ENCODE data around the gene AK9. TPM values are rescaled to one million over a fixed set of nuclear protein-coding genes. Genes with fewer than 3 reads are reported as not detected.

The AK9 gene
- total RNA-seq, 4 donors from 2014 or later = 3.9 to 8.2 (median 7.1) TPM

DNA sequence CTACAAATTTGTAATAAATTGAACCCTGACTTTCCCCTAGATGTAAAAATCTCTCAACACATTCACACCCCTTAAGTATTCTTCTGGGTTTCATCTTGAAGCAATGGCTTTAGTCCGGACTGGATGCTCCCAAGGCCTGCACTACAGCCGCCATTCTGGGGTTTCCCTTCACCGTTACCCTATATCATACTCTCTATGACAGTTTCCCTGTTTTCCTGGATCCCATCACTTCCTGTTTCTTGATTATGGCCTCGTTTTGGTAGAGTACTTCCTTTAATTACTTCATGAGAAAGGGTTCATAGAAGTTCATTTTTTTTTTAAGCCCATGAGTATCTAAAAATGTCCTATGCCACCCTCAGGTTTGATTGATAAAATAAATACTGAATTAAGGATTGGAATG is 11.8 kb upstream of the AK9 start:
- Histone ChIP-seq H3K36me3 (no peaks in the 10 kb centered on the region), H3K4me3 (no peak overlapping the region), H3K27ac (no peak overlapping the region), H3K9me3 (no peaks in the 10 kb centered on the region), H3K27me3 (no peaks in the 10 kb centered on the region), H3K4me1 (peaks cover 3 to 9% of the 10 kb centered on the region in 2 donors)
- ATAC-seq (no peak), DNase-seq (no peak)
- in situ Hi-C loops (cut with MboI; ENCODE audit: low sequenced_read_pairs in 4 of 4) = loop anchor here (5.0 to 25.0 kb wide), 5 partner anchors 332 to 692 kb away; no protein-coding TSS in a partner anchor
- intact Hi-C loops (cut with DNase I; ENCODE audit: low total_unique reads) = loop anchor here (10.0 kb wide), 1 partner anchor 692 kb away; no protein-coding TSS in a partner anchor
- TF ChIP-seq, protein P1, sequence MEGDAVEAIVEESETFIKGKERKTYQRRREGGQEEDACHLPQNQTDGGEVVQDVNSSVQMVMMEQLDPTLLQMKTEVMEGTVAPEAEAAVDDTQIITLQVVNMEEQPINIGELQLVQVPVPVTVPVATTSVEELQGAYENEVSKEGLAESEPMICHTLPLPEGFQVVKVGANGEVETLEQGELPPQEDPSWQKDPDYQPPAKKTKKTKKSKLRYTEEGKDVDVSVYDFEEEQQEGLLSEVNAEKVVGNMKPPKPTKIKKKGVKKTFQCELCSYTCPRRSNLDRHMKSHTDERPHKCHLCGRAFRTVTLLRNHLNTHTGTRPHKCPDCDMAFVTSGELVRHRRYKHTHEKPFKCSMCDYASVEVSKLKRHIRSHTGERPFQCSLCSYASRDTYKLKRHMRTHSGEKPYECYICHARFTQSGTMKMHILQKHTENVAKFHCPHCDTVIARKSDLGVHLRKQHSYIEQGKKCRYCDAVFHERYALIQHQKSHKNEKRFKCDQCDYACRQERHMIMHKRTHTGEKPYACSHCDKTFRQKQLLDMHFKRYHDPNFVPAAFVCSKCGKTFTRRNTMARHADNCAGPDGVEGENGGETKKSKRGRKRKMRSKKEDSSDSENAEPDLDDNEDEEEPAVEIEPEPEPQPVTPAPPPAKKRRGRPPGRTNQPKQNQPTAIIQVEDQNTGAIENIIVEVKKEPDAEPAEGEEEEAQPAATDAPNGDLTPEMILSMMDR (IDR thresholded peaks at IDR 0.05 in 4 of 5, conservative IDR thresholded peaks at IDR 0.05 in 1 of 5) = no peak
- TF ChIP-seq POLR2A (IDR thresholded peaks at IDR 0.05) = no peak

DNA sequence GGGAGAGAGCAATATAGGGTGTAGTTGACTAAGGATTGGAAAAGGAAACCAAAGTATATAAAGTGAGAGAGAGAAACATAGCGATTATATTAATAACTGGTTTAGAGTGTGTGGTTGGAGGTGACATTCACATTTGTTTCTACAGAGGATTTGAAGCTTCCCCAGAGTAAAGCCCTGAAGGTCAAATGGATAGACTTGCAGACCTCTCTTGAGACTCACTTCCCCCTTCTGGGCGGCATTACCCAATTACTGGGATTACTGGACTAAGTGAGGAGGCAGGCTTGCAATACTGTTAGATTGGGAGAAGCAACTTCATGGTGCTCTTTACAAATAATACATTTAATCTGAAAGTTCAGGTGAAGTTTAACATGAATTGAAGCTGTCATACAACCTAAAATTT is 10.8 kb upstream of the AK9 start:
- Histone ChIP-seq H3K27me3 (no peaks in the 10 kb centered on the region), H3K9me3 (no peaks in the 10 kb centered on the region), H3K4me1 (peaks cover 3 to 8% of the 10 kb centered on the region in 2 donors), H3K27ac (no peak overlapping the region), H3K36me3 (no peaks in the 10 kb centered on the region), H3K4me3 (no peak overlapping the region)
- no peak for DNase-seq
- TF ChIP-seq, protein P1 (IDR thresholded peaks at IDR 0.05 in 4 of 5, conservative IDR thresholded peaks at IDR 0.05 in 1 of 5) = no peak
- no peak for TF ChIP-seq POLR2A (IDR thresholded peaks at IDR 0.05)
- in situ Hi-C loops (cut with MboI; ENCODE audit: low sequenced_read_pairs in 4 of 4) (loop anchor here (5.0 to 25.0 kb wide), 5 partner anchors 333 to 693 kb away; no protein-coding TSS in a partner anchor), intact Hi-C loops (cut with DNase I; ENCODE audit: low total_unique reads) (loop anchor here (10.0 kb wide), 1 partner anchor 693 kb away; no protein-coding TSS in a partner anchor)
- ATAC-seq = no peak

DNA sequence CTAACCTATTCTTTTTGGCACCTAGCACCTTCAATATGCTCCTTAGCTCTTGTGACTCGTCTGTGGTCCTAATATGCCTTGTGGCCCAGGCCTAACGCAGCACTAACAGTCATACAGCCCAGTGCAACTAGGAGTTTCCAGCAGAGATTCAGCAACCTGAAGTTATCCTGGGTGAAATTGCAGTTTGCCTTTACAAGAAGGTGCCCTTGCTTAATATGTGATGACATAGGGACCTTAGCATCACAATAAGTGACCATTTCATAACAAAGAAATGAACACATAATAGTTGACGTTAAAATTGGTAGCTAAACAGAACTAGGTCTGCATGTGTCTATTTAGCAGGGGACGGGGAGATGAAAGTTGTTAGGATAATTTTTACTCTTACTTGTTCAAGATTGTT is 10.2 kb upstream of the AK9 start:
- no peak for TF ChIP-seq POLR2A (IDR thresholded peaks at IDR 0.05)
- TF ChIP-seq, protein P1 (IDR thresholded peaks at IDR 0.05 in 4 of 5, conservative IDR thresholded peaks at IDR 0.05 in 1 of 5) = no peak
- intact Hi-C loops (cut with DNase I; ENCODE audit: low total_unique reads) = loop anchor here (10.0 kb wide), 1 partner anchor 694 kb away; no protein-coding TSS in a partner anchor
- DNase-seq (no peak), ATAC-seq (no peak)
- H3K4me1 ChIP-seq = peaks cover 3 to 4% of the 10 kb centered on the region in 2 donors
- in situ Hi-C loops (cut with MboI; ENCODE audit: low sequenced_read_pairs in 4 of 4) = loop anchor here (5.0 to 25.0 kb wide), 5 partner anchors 334 to 694 kb away; no protein-coding TSS in a partner anchor
- H3K27me3 ChIP-seq = no peaks in the 10 kb centered on the region
- no peak overlapping the region for H3K27ac ChIP-seq
- H3K9me3 ChIP-seq = no peaks in the 10 kb centered on the region
- no peak overlapping the region for H3K4me3 ChIP-seq
- H3K36me3 ChIP-seq = no peaks in the 10 kb centered on the region

DNA sequence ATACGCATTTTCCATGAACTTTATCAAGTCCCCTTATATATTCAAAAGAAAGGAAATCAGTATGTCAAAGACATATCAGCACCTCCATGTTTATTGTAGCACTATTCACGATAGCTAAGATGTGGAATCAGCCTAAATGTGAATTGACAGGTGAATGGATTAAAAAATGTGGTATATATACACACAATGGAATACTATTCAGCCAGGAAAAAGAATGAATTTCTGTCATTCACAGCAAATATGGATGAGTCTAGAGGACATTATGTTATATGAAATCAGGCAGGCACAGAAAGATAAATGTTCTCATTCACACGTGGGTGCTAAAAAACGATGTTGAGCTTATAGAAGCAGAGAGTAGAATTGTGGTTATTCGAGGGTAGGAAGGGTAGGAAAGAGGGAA is 5.4 kb upstream of the AK9 start:
- Histone ChIP-seq H3K4me1 (peaks cover 7 to 9% of the 10 kb centered on the region in 2 donors), H3K9me3 (no peaks in the 10 kb centered on the region), H3K4me3 (no peak overlapping the region), H3K36me3 (no peaks in the 10 kb centered on the region), H3K27ac (no peak overlapping the region), H3K27me3 (no peaks in the 10 kb centered on the region)
- TF ChIP-seq, protein P1 (IDR thresholded peaks at IDR 0.05 in 4 of 5, conservative IDR thresholded peaks at IDR 0.05 in 1 of 5) = no peak
- TF ChIP-seq POLR2A (IDR thresholded peaks at IDR 0.05) = no peak
- ATAC-seq (no peak), DNase-seq (no peak)
- intact Hi-C loops (cut with DNase I; ENCODE audit: low total_unique reads) (loop anchor here (10.0 kb wide), 3 partner anchors 242 to 488 kb away; partner anchors contain the start of genes CD164, CDC40 and MICAL1), in situ Hi-C loops (cut with MboI; ENCODE audit: low sequenced_read_pairs in 4 of 4) (loop anchor here in 3 of 4 donors (10.0 to 25.0 kb wide), 4 partner anchors 212 to 1266 kb away; partner anchors contain the start of genes CDC40 (in 3 of the 3), WASF1 (in 3 of the 3), ZBTB24 (in 2 of the 3) and GTF3C6 (in 1 of the 3))

Measured in gastrocnemius medialis (tissue), 4 donors.